GM18951 (cell line): ENCODE results near the gene CSF1R.

Source experiments
- POLR2A ChIP-seq: IDR thresholded peaks from 4 replicates; pipeline ENCODE4 v1.6.1; 2011; ENCODE audit warnings: mild to moderate bottlenecking; ENCODE audit not compliant: insufficient read length, insufficient read depth; ENCODE audit errors: extremely low read depth
- in situ Hi-C: fragments of 300-500 bp; cut with MboI; formaldehyde crosslinking; loops from one replicate; pipeline ENCODE4 v1.12.0; 2022; ENCODE audit warnings: low sequenced_read_pairs, mixed read lengths, inconsistent platforms; ENCODE audit not compliant: unreplicated experiment

CSF1R gene

GRCh38 chr5:150116667-150117400, 30.5 kb upstream of the CSF1R start:
- TF ChIP-seq POLR2A, result no peak
- in situ Hi-C loops, result no loop called here

GRCh38 chr5:150114773-150115408, 28.5 kb upstream of the CSF1R start:
- in situ Hi-C loops, result no loop called here
- no peak for TF ChIP-seq POLR2A

- in situ Hi-C loops, result no loop called here
- TF ChIP-seq POLR2A, result no peak
These were observed 27.8 kb upstream of the CSF1R start for GRCh38 chr5:150114102-150114641.

GRCh38 chr5:150113047-150113744, 26.8 kb upstream of the CSF1R start:
- TF ChIP-seq POLR2A, result no peak
- in situ Hi-C loops, result no loop called here

GRCh38 chr5:150112201-150113046, 26.1 kb upstream of the CSF1R start:
- in situ Hi-C loops, result no loop called here
- TF ChIP-seq POLR2A, result no peak

GRCh38 chr5:150111122-150111521, 24.8 kb upstream of the CSF1R start:
- in situ Hi-C loops, result no loop called here
- no peak for TF ChIP-seq POLR2A

GRCh38 chr5:150109921-150110320, 23.6 kb upstream of the CSF1R start:
- no peak for TF ChIP-seq POLR2A
- in situ Hi-C loops, result no loop called here

- in situ Hi-C loops, result no loop called here
- no peak for TF ChIP-seq POLR2A
These were observed 22.6 kb upstream of the CSF1R start for GRCh38 chr5:150108711-150109514.

GRCh38 chr5:150107909-150108447, 21.6 kb upstream of the CSF1R start:
- in situ Hi-C loops, result no loop called here
- TF ChIP-seq POLR2A, result no peak

- in situ Hi-C loops, result no loop called here
- TF ChIP-seq POLR2A, result no peak
These were observed 20.5 kb upstream of the CSF1R start for GRCh38 chr5:150106674-150107426.

- in situ Hi-C loops, result no loop called here
- TF ChIP-seq POLR2A, result no peak
These were observed 19.7 kb upstream of the CSF1R start for GRCh38 chr5:150105928-150106615.
